GM12878 (cell line): ENCODE data around the gene KRI1. TPM values are rescaled to one million over a fixed set of nuclear protein-coding genes. Genes with fewer than 3 reads are reported as not detected.
A peak's percentile ranks its signal among the peaks of the same experiment; 100 is the strongest.

ENCODE experiments used
- ATAC-seq: fragments of 200-7000 bp; cut with Tn5 transposase; 3 replicates; pipeline ENCODE4 v1.9.1; 2020; ENCODE audit warnings: mild to moderate bottlenecking, moderate library complexity
- Bru-seq: library from RNA; stranded (reverse); fragments of 400-500 nt; gene quantifications from one replicate; lab custom pipeline; 2021; lab: Mats Ljungman, UMichigan
- BruChase-seq, 2 experiments: library from RNA; stranded (reverse); fragments of 400-500 nt; gene quantifications; one replicate each; lab custom pipeline; 2021; lab: Mats Ljungman, UMichigan
- BruUV-seq: library from RNA; stranded (reverse); fragments of 400-500 nt; replicated peaks from 2 replicates; lab custom pipeline; 2021; lab: Mats Ljungman, UMichigan
- CTCF ChIA-PET: fragments of 300-600 bp; sonication (Branson Sonifier 250); formaldehyde crosslinking; extraction: SDS; loops from one replicate; lab custom pipeline; 2021; ENCODE audit warnings: inconsistent platforms; lab: Yijun Ruan, JAX
- POLR2A ChIA-PET: fragments of 350-600 bp; formaldehyde crosslinking; extraction: SDS; loops from one replicate; lab custom pipeline; 2021; ENCODE audit warnings: inconsistent platforms; lab: Charles Lee
- RAD21 ChIA-PET: fragments of 300-600 bp; sonication (Branson Sonifier 250); formaldehyde crosslinking; loops from one replicate; lab custom pipeline; 2023; ENCODE audit warnings: antibody characterized with exemption; ENCODE audit not compliant: unreplicated experiment; lab: Charles Lee
- SMC1A ChIA-PET: fragments of 300-600 bp; sonication (Branson Sonifier 250); formaldehyde crosslinking; loops from one replicate; lab custom pipeline; 2023; ENCODE audit not compliant: unreplicated experiment, uncharacterized antibody; lab: Charles Lee
- DNase-seq: peaks from one replicate; pipeline ENCODE4 v3.0.0-alpha.2; 2011; ENCODE audit warnings: low read depth, low spot score
- FAIRE-seq: peaks from 3 replicates; lab custom pipeline; 2011; peaks lifted over from hg19 to GRCh38; lab: Jason Lieb, UNC
- H2AFZ ChIP-seq: 2 replicates; pipeline ENCODE4 v1.6.0; 2011; ENCODE audit warnings: low read depth, low read length, control low read depth; ENCODE audit not compliant: control insufficient read depth
- H3K27ac ChIP-seq: 2 replicates; pipeline ENCODE4 v1.5.1; 2011; ENCODE audit warnings: control low read depth; ENCODE audit not compliant: control insufficient read depth, insufficient read depth
- H3K27me3 ChIP-seq, 2 experiments: replicated peaks in 1 of 2; 2 replicates each; pipeline versions ENCODE4 v1.6.0 to v1.6.1; 2011; ENCODE audit warnings: low read length in 1 of 2; ENCODE audit not compliant: control insufficient read depth in 2 of 2, insufficient read depth in 2 of 2
- H3K36me3 ChIP-seq, 2 experiments: 2 replicates each; pipeline ENCODE4 v1.5.1; 2011; ENCODE audit warnings: low read length in 1 of 2; ENCODE audit not compliant: control insufficient read depth in 2 of 2, insufficient read depth in 2 of 2
- H3K4me1 ChIP-seq: 2 replicates; pipeline ENCODE4 v1.6.1; 2011; ENCODE audit warnings: mild to moderate bottlenecking, low read length, moderate library complexity, mixed read lengths; ENCODE audit not compliant: control insufficient read depth, insufficient read depth
- H3K4me2 ChIP-seq: 2 replicates; pipeline ENCODE4 v1.6.0; 2011; ENCODE audit warnings: control low read depth; ENCODE audit not compliant: control insufficient read depth, insufficient read depth
- H3K4me3 ChIP-seq: fragments of 200-600 bp; sonication (generic); 2 replicates; pipeline ENCODE4 v1.5.1; 2016
- H3K79me2 ChIP-seq: 2 replicates; pipeline ENCODE4 v1.6.0; 2011; ENCODE audit warnings: low read length; ENCODE audit not compliant: control insufficient read depth, insufficient read depth
- H3K9ac ChIP-seq: 2 replicates; pipeline ENCODE4 v1.8.0; 2011; ENCODE audit warnings: low read length, control low read depth, mixed read lengths; ENCODE audit not compliant: control insufficient read depth, insufficient read depth
- H3K9me3 ChIP-seq: replicated peaks from 3 replicates; pipeline ENCODE4 v1.5.1; 2011; ENCODE audit warnings: mild to moderate bottlenecking, low read length; ENCODE audit not compliant: control insufficient read depth, insufficient read depth
- H4K20me1 ChIP-seq: 2 replicates; pipeline ENCODE4 v1.6.0; 2011; ENCODE audit not compliant: control insufficient read depth, insufficient read depth
- ASH2L ChIP-seq: fragments of 300-600, 200-600 bp; sonication (generic); IDR thresholded peaks from 2 replicates; pipeline ENCODE4 v1.6.1; 2017; ENCODE audit warnings: low read depth, mild to moderate bottlenecking, borderline replicate concordance
- BRCA1 ChIP-seq: IDR thresholded peaks from 2 replicates; pipeline ENCODE4 v1.6.1; 2011; ENCODE audit warnings: low read depth, low read length, improper control_type of control experiment
- CBFB ChIP-seq: IDR thresholded peaks from 2 replicates; pipeline ENCODE4 v1.6.1; 2016; ENCODE audit warnings: antibody characterized with exemption, low read depth
- FOXM1 ChIP-seq: IDR thresholded peaks from 2 replicates; pipeline ENCODE4 v1.6.1; 2012; ENCODE audit warnings: low read depth, mild to moderate bottlenecking, inconsistent platforms, low read length, moderate library complexity
- MYC ChIP-seq: IDR thresholded peaks from 2 replicates; pipeline ENCODE4 v1.6.1; 2011; ENCODE audit warnings: mild to moderate bottlenecking, low read length, moderate library complexity, inconsistent platforms; ENCODE audit not compliant: insufficient read depth, insufficient replicate concordance, insufficient read length, severe bottlenecking
- REST ChIP-seq: IDR thresholded peaks from 2 replicates; pipeline ENCODE4 v1.6.1; 2012; ENCODE audit warnings: mild to moderate bottlenecking, low read depth, low read length
- SPI1 ChIP-seq: IDR thresholded peaks from 2 replicates; pipeline ENCODE4 v1.6.1; 2011; ENCODE audit warnings: low read depth, mild to moderate bottlenecking, low read length, moderate library complexity, borderline replicate concordance; ENCODE audit not compliant: insufficient read depth
- ZNF384 ChIP-seq: IDR thresholded peaks from 2 replicates; pipeline ENCODE4 v1.6.1; 2012; ENCODE audit warnings: low read depth, mild to moderate bottlenecking, low read length, improper control_type of control experiment, borderline replicate concordance
- WGBS: methylation state at CpG from one replicate; pipeline ENCODE4 v1.1.6; 2016; ENCODE audit warnings: low lambda C conversion rate; ENCODE audit not compliant: insufficient replicate concordance, insufficient coverage; ENCODE audit errors: missing lambda C conversion rate; 5-methylcytosine and 5-hydroxymethylcytosine counted together
- in situ Hi-C: fragments of 300-500 bp; cut with MboI; formaldehyde crosslinking; loops from 9 replicates; pipeline ENCODE4 v1.14.3; 2018; ENCODE audit warnings: mixed read lengths
- intact Hi-C: fragments of 100-400 bp; cut with micrococcal nuclease; formaldehyde crosslinking; loops from one replicate; pipeline ENCODE4 v1.14.2; 2022; ENCODE audit not compliant: unreplicated experiment
- long read RNA-seq, 2 experiments: library from polyadenylated mRNA; unstranded; transcript quantifications; one replicate each; pipeline ENCODE4 v2.0.0, GENCODE V29; 2019 to 2020
- polyA minus RNA-seq, 3 experiments: library from RNA; depleted of rRNA, polyadenylated mRNA; stranded (reverse); fragments of >200 nt; gene quantifications; 2 replicates each; pipeline ENCODE4 v1.2.3, GENCODE V29; 2011
- polyA plus RNA-seq, 11 experiments: library from polyadenylated mRNA; depleted of rRNA in 4 of 11; unstranded in 6 of 11; stranded (reverse) in 5 of 11; fragments of >200 nt; fragmentation: Nextera tagmentation in 4 of 11; fragmentation: Illumina TruSeq in 1 of 11; extraction: Ambion mirVana in 4 of 11; extraction: Trizol in 1 of 11; gene quantifications; 1 replicate in 1 of 11; 2 replicates in 10 of 11; pipeline versions ENCODE4 v1.2.1 to v1.2.3, GENCODE V29; 2011 to 2016; ENCODE audit warnings: inconsistent platforms in 2 of 11, missing spikeins in 2 of 11, low read depth in 1 of 11
- total RNA-seq, 4 experiments: library from RNA; depleted of rRNA in 3 of 4; stranded (reverse); fragments of >200 nt in 3 of 4; fragmentation: Illumina TruSeq in 1 of 4; extraction: Trizol in 1 of 4; gene quantifications; 2 replicates each; pipeline versions ENCODE4 v1.2.1 to v1.2.3, GENCODE V29; 2013 to 2021

The KRI1 gene
- total RNA-seq (2013; cell fraction: nucleolus; rRNA removed), result 18.6 and 20.9 TPM in 2 replicates
- total RNA-seq (2014; rRNA removed) (25.3 and 31.0 TPM in 2 replicates), total RNA-seq (2014; rRNA removed; fragmentation: Illumina TruSeq; extraction: Trizol) (17.6 and 21.0 TPM in 2 replicates), total RNA-seq (2021) (32.7 and 36.2 TPM in 2 replicates), polyA plus RNA-seq (2011; rRNA removed) (17.2 and 17.4 TPM in 2 replicates), polyA plus RNA-seq (2014; fragmentation: Illumina TruSeq; extraction: Trizol) (21.9 and 24.7 TPM in 2 replicates), polyA plus RNA-seq (2014; fragmentation: Nextera tagmentation; extraction: Ambion mirVana) (1 to 10 TPM in 1 of 2 experiments, under 1 TPM in 1; 0.98 to 3.4 TPM), polyA plus RNA-seq (2014; rRNA removed) (42.5 and 42.6 TPM in 2 replicates), polyA plus RNA-seq (2016; fragmentation: Nextera tagmentation; extraction: Ambion mirVana) (10 to 100 TPM; 24.7 to 27.4 TPM), polyA minus RNA-seq (2011; rRNA and poly(A)+ RNA removed) (5.3 and 7.0 TPM in 2 replicates), Bru-seq, nascent RNA (percentile 73 among the genes with signal in this experiment), BruChase-seq, experiment 1, labeled RNA remaining after a 6-hour chase (percentile 81 among the genes with signal in this experiment), BruChase-seq, experiment 2, labeled RNA remaining after a 2-hour chase (percentile 79 among the genes with signal in this experiment)
- polyA plus RNA-seq (2011; ENCODE audit: low read depth), result 10.2 TPM
- polyA plus RNA-seq (2011; cell fraction: cytosol; rRNA removed), result 12.3 and 17.7 TPM in 2 replicates
- polyA plus RNA-seq (2011; cell fraction: nucleus; rRNA removed), result 43.9 and 57.1 TPM in 2 replicates
- 18.6 and 27.4 TPM in 2 replicates for polyA plus RNA-seq (2012)
- 8.0 and 9.6 TPM in 2 replicates for polyA minus RNA-seq (2011; cell fraction: cytosol; rRNA and poly(A)+ RNA removed)
- polyA minus RNA-seq (2011; cell fraction: nucleus; rRNA and poly(A)+ RNA removed), result 12.5 and 24.5 TPM in 2 replicates
- long read RNA-seq, experiment 1, transcript KRI1-201 (19 exons, 3,023 nt), result major isoform, 13 of 22 reads
- long read RNA-seq, experiment 1, partial matches to known transcripts, result 8 of 22 reads
- long read RNA-seq, experiment 1, other reads (novel, unspliced or antisense), result 1 of 22 reads
- long read RNA-seq, experiment 2, transcript KRI1-201 (19 exons, 3,023 nt), result major isoform, 8 of 17 reads
- long read RNA-seq, experiment 2, partial matches to known transcripts, result 6 of 17 reads
- long read RNA-seq, experiment 2, other reads (novel, unspliced or antisense), result 3 of 17 reads

GRCh38 chr19:10565567-10566407 is at the start of gene KRI1:
TSS of gene KRI1 (minus strand) at chr19:10566010. CDS start at chr19:10565999, 11 bp downstream.
- CTCF ChIA-PET, result interaction anchor here (0.5 to 3.3 kb wide), 8 partner anchors 12 to 225 kb away, joined by 3 to 13 read pairs (median 4); partner anchors contain the start of gene QTRT1
- Histone ChIP-seq H3K79me2 (peaks cover 13% of the 10 kb centered on the region), H3K4me2 (peak within 1 kb of the TSS; percentile 93), H2AFZ (peak within 1 kb of the TSS; percentile 63), H3K9me3 (no peaks in the 10 kb centered on the region), H3K4me1 (peaks cover 23% of the 10 kb centered on the region), H3K27ac (peak within 1 kb of the TSS; percentile 88), H4K20me1 (no peaks in the 10 kb centered on the region), H3K9ac (peak within 1 kb of the TSS; percentile 71), H3K27me3 (no peaks in the 10 kb centered on the region), H3K4me3 (peak within 1 kb of the TSS; percentile 80), H3K36me3 (peaks cover 0 to 5% of the 10 kb centered on the region in 2 experiments; a peak in 2 of 4 replicates)
- ATAC-seq, result peak; percentile 69
- FAIRE-seq, result peak; percentile 98
- RAD21 ChIA-PET, result interaction anchor here (0.6 to 2.0 kb wide), 4 partner anchors 12 to 153 kb away, joined by 3 to 9 read pairs (median 6); no protein-coding TSS in a partner anchor
- intact Hi-C loops (loop anchor here (1.0 to 5.0 kb wide), 3 partner anchors 22 to 163 kb away; partner anchors contain the start of genes ATG4D, CDC37 and ILF3), in situ Hi-C loops (loop anchor here (5.0 kb wide), 1 partner anchor 153 kb away; no protein-coding TSS in a partner anchor)
- peak; percentile 88 for DNase-seq
- no TSS peak for BruUV-seq
- WGBS, result under 1% methylated on average over 85 of the region's 94 CpGs
- SMC1A ChIA-PET, result interaction anchor here (0.6 to 2.4 kb wide), 3 partner anchors 23 to 165 kb away, joined by 3 to 7 read pairs (median 3); no protein-coding TSS in a partner anchor
- POLR2A ChIA-PET, result interaction anchor here (0.6 to 1.9 kb wide), 7 partner anchors 36 to 346 kb away, joined by 3 to 5 read pairs (median 3); no protein-coding TSS in a partner anchor
- TF ChIP-seq MYC (peak; percentile 14), ZNF384 (no peak), FOXM1 (no peak), SPI1 (peak; percentile 8; the same call in 1 of the 2 replicates), CBFB (peak; percentile 62; the same call in 1 of the 2 replicates), ASH2L (no peak), REST (no peak), BRCA1 (no peak)
